ENCODE results near the gene GRIA4.

GRCh38 chr11:105723269-105723668 is 113.4 kb downstream of the GRIA4 start:
- TF ChIP-seq CTCF (IDR thresholded peaks at IDR 0.05) (no peak), POLR2AphosphoS5 (IDR thresholded peaks at IDR 0.05) (no peak), POLR2A (IDR thresholded peaks at IDR 0.05) (no peak)

All from upper lobe of left lung (tissue), 4 donors.